Chondrocyte (in vitro differentiated cells): ENCODE measurements around the gene LRRC3C. TPM values are rescaled to one million over a fixed set of nuclear protein-coding genes. Genes with fewer than 3 reads are reported as not detected.

Experiments
- DNase-seq: peaks from one replicate; pipeline ENCODE4 v3.0.0; 2021; ENCODE audit warnings: mixed read lengths, low spot score
- H3K27ac Mint-ChIP-seq: one replicate; pipeline ENCODE4 v1.8.0; 2021; ENCODE audit warnings: mild to moderate bottlenecking, moderate library complexity, mixed read lengths; ENCODE audit not compliant: unreplicated experiment
- H3K27me3 Mint-ChIP-seq: 2 replicates; pipeline ENCODE4 v1.8.0; 2021; ENCODE audit warnings: low read depth, mixed read lengths
- H3K36me3 Mint-ChIP-seq: 2 replicates; pipeline ENCODE4 v1.8.0; 2021; ENCODE audit warnings: low read depth, mixed read lengths
- H3K4me1 Mint-ChIP-seq: 2 replicates; pipeline ENCODE4 v1.8.0; 2021; ENCODE audit warnings: low read depth, mild to moderate bottlenecking, mixed read lengths
- H3K4me3 Mint-ChIP-seq: one replicate; pipeline ENCODE4 v1.8.0; 2021; ENCODE audit warnings: mild to moderate bottlenecking, moderate library complexity, mixed read lengths; ENCODE audit not compliant: unreplicated experiment
- H3K9me3 Mint-ChIP-seq: 2 replicates; pipeline ENCODE4 v1.8.0; 2021; ENCODE audit warnings: low read depth, mixed read lengths
- total RNA-seq: library from RNA; stranded (reverse); gene quantifications from 3 replicates; pipeline ENCODE4 v1.2.1, GENCODE V29; 2021
- TF ChIP-seq, protein P1 (sequence below): fragments of 200-600 bp; sonication (generic); IDR thresholded peaks from 2 replicates; pipeline ENCODE4 v1.5.0; 2021; ENCODE audit warnings: antibody characterized with exemption, mild to moderate bottlenecking, moderate library complexity

The LRRC3C gene
- total RNA-seq, 1 donor from 2014 or later: not detected

DNA sequence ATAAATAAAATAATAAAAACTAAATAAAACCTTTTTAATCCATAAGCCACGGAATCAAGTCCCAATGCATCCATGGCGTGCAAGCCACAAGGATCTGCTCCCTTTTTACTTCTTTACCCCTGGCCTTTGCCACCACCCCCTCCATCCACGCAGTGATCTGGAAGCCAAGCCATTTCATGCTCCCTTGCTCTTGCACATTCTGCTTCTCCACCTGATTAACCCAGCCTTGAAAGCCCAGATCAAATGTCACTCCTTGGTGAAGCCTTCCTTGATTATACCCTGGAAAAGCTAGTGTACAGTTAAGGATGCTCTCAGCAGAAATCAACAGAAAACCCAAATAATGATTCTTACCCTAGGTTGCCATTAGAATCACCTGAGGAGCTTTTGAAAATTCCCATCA is 9.9 kb downstream of the LRRC3C start:
- Mint-ChIP-seq H3K27ac (no peak overlapping the region), H3K36me3 (no peaks in the 10 kb centered on the region), H3K4me3 (no peak overlapping the region), H3K9me3 (no peaks in the 10 kb centered on the region), H3K4me1 (peaks cover 20% of the 10 kb centered on the region), H3K27me3 (no peaks in the 10 kb centered on the region)
- TF ChIP-seq, protein P1, sequence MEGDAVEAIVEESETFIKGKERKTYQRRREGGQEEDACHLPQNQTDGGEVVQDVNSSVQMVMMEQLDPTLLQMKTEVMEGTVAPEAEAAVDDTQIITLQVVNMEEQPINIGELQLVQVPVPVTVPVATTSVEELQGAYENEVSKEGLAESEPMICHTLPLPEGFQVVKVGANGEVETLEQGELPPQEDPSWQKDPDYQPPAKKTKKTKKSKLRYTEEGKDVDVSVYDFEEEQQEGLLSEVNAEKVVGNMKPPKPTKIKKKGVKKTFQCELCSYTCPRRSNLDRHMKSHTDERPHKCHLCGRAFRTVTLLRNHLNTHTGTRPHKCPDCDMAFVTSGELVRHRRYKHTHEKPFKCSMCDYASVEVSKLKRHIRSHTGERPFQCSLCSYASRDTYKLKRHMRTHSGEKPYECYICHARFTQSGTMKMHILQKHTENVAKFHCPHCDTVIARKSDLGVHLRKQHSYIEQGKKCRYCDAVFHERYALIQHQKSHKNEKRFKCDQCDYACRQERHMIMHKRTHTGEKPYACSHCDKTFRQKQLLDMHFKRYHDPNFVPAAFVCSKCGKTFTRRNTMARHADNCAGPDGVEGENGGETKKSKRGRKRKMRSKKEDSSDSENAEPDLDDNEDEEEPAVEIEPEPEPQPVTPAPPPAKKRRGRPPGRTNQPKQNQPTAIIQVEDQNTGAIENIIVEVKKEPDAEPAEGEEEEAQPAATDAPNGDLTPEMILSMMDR: no peak
- no peak for DNase-seq

DNA sequence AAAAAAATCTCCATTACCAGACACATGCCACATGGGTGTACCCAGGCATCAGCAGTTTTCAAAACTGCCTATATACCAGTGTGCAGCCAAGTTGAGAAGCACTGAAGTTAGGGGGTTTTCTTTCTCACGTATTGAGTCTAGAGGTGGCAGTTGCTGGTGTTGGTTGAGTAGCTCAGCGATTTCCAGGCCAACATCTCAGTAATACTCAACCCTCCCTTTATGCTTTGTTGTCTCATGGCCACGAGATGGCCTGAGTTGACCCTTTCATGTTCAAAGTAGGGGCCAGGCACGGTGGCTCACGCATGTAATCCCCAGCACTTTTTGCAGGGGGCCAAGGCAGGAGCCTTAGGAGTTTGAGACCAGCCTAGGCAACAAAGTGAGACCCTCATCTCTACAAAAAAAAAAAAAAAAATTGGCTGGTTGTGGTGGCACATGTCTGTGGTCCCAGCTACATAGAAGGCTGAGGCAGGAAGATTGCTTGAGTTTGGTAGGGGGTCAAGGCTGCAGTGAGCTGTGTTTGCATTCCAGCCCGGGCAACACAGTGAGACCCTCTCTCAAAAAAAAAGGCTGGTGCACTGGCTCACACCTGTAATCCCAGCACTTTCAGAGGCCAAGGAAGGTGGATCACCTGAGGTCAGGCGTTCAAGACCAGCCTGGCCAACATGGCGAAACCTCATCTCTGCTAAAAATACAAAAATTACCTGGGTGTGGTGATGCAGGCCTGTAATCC is 10.8 kb downstream of the LRRC3C start:
- DNase-seq: no peak
- TF ChIP-seq, protein P1: no peak
- H3K36me3 Mint-ChIP-seq: no peaks in the 10 kb centered on the region
- H3K27me3 Mint-ChIP-seq: no peaks in the 10 kb centered on the region
- H3K4me3 Mint-ChIP-seq: no peak overlapping the region
- no peak overlapping the region for H3K27ac Mint-ChIP-seq
- no peaks in the 10 kb centered on the region for H3K9me3 Mint-ChIP-seq
- H3K4me1 Mint-ChIP-seq: peaks cover 20% of the 10 kb centered on the region

DNA sequence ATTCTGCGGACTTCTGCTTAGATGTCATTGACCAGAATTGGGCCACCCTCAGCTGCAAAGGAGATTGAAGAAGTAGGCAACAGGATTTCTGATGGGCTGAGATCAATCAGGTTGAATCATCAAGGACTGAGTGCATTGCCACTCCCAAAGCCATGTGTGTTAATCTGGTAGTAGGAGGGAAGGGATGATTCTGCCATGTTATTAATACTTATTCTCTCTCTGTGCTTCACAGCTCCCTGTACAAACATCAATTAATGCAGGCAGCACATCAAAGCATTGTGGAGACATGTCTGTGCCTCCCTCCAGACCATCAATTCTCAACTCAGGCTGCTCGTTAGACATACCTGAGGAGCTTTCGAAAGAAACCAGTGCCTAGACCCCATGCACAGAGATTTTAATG is 11.6 kb downstream of the LRRC3C start:
- H3K36me3 Mint-ChIP-seq: no peaks in the 10 kb centered on the region
- no peaks in the 10 kb centered on the region for H3K27me3 Mint-ChIP-seq
- no peaks in the 10 kb centered on the region for H3K9me3 Mint-ChIP-seq
- TF ChIP-seq, protein P1: no peak
- H3K27ac Mint-ChIP-seq: no peak overlapping the region
- peaks cover 16% of the 10 kb centered on the region for H3K4me1 Mint-ChIP-seq
- DNase-seq: no peak
- H3K4me3 Mint-ChIP-seq: no peak overlapping the region

DNA sequence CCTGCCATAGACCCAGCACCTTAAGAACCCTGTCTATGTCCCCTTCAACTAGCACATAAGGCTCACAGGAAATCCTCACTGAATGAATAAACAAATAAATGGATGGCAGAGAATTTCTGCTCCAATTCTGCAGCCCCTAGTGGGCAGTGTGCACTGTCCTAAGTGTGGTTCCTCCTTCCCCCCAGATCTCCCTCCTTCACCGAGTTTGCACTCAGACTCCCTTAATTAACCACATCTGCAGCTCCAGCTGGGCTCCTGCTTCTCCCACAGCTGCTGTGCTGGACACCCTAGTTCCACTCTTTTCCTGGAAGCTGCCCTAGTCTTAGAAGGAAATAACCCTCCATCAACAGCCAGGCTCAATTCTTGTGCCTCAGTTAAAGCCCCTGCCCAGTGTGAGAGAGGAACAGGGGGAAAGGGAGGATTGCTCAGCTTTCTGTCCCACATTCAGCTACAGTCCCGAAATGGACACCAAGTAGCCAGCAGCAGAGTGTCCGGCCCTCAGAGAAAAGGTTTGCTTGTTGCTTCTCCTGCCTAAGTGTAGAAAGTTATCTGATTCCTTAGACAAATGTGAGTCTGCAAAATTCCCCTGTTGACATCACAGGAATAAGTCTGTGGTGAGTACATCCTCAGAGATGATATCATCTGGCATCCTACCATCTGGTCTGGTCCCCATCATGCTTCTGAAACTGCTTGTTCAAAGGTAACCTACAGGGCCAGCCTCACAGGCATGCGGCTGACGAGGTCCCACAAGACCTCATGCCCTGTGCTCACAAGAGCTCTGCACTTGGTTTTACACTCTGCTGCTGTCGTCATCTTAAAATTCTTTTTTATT is 12.3 kb downstream of the LRRC3C start:
- Mint-ChIP-seq H3K4me3 (no peak overlapping the region), H3K36me3 (no peaks in the 10 kb centered on the region), H3K4me1 (peaks cover 14% of the 10 kb centered on the region), H3K27me3 (no peaks in the 10 kb centered on the region), H3K9me3 (no peaks in the 10 kb centered on the region), H3K27ac (no peak overlapping the region)
- TF ChIP-seq, protein P1: peak; percentile 72
- no peak for DNase-seq

DNA sequence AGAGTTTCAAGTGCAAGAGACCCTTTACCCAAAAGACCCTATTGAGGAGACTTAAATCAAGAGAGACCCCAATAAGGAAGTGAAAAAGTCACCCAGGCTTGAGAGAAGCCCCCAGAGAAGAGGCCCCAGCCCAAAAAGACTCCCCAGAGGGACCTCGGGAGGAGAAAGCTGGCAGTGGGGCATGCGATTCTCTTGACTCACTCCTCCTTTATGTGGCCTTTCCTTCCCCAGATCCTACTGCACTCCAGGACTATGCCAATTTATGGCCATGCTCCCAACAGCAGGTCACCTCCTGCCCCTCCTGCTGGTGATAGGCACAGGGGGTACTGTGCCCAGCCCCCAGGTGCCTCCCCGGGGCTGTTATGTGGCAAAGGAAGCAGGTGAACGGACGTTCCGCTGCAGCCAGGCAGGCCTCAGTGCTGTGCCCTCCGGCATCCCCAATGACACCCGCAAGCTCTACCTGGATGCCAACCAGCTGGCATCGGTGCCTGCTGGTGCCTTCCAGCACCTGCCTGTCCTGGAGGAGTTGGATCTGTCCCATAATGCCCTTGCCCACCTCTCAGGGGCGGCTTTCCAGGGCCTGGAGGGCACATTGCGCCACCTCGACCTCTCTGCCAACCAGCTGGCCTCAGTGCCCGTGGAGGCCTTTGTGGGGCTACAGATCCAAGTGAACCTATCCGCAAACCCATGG is 16.3 kb downstream of the LRRC3C start:
- no peaks in the 10 kb centered on the region for H3K9me3 Mint-ChIP-seq
- H3K27ac Mint-ChIP-seq: no peak overlapping the region
- no peaks in the 10 kb centered on the region for H3K27me3 Mint-ChIP-seq

More for the DNA sequence above, 16.3 kb downstream of the LRRC3C start:
- TF ChIP-seq, protein P1: no peak
- peaks cover 10% of the 10 kb centered on the region for H3K4me1 Mint-ChIP-seq
- H3K4me3 Mint-ChIP-seq: no peak overlapping the region
- no peak for DNase-seq
- no peaks in the 10 kb centered on the region for H3K36me3 Mint-ChIP-seq
